ENCODE data around the gene TNS3.
"Not testable (repeated sequence)": the region's sequence is repeated elsewhere in the genome, so short reads cannot be mapped to it uniquely, and the experiment has no call there.

Gene TNS3

GRCh38 chr7:47561715-47562446 lies 20.0 kb downstream of the TNS3 start:
- DNase-seq (ENCODE audit: low read depth), result no peak

GRCh38 chr7:47559306-47560220 lies 22.3 kb downstream of the TNS3 start:
- DNase-seq (ENCODE audit: low read depth), result no peak

- peak; percentile 82 for DNase-seq (ENCODE audit: low read depth)
Measured at GRCh38 chr7:47557694-47558670, 23.9 kb downstream of the TNS3 start.

DNA sequence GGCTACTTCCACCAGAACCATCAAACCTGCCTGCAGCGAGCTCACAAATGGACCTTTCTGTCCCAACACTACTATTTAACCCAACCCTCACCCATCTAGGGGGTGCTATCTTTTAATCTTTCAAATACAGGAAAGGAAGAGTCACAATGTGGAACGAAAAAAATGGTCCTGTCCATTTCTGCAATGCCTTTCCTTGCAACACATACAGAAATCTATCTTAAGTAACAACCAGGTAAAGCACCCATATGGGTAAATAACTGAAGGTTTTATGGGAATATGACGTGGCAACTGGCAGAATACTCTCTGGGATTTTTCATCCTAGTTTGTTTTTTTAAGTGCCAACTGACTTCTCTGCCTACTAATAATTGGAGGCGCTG lies 24.6 kb downstream of the TNS3 start:
- DNase-seq (ENCODE audit: low read depth), result no peak

- no peak for DNase-seq (ENCODE audit: low read depth)
Measured at GRCh38 chr7:47556511-47557180, 25.3 kb downstream of the TNS3 start.

DNA sequence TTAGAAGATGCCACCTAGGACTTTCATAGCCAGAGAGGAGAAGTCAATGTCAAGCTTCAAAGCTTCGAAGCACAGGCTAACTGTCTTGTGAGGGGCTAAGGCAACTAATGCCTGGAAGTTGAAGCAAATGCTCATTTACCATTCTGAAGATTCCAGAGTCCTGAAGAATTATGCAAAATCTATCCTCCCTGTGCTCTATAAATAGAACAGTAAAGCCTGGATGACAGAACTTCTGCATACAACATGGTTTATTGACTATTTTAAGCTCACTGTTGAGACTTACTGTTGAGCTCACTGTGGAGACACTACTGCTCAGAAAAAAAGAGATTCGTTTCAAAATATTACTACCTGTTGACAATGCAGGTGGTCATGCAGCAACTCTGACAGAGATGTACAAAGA lies 28.6 kb downstream of the TNS3 start:
- no peak for DNase-seq (ENCODE audit: low read depth)

DNA sequence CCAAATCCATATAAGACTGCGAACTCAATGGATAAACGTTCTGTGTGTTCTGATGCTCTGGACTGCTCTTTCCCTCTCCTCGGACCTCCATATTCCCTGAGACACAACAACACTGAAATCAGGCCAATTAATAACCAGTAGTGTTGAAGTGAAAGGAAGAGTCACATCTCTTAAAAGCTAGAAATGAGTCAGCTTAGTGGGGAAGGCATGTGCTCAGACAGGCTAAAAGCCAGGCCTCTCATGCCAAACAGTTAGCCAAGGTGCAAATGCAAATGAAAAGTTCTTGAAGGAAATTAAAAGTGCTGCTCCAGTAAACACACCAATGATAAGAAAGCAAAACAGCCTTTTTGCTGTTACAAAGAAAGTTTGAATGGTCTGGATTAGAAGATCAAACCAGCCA lies 29.3 kb downstream of the TNS3 start:
- DNase-seq (ENCODE audit: low read depth), result no peak

DNA sequence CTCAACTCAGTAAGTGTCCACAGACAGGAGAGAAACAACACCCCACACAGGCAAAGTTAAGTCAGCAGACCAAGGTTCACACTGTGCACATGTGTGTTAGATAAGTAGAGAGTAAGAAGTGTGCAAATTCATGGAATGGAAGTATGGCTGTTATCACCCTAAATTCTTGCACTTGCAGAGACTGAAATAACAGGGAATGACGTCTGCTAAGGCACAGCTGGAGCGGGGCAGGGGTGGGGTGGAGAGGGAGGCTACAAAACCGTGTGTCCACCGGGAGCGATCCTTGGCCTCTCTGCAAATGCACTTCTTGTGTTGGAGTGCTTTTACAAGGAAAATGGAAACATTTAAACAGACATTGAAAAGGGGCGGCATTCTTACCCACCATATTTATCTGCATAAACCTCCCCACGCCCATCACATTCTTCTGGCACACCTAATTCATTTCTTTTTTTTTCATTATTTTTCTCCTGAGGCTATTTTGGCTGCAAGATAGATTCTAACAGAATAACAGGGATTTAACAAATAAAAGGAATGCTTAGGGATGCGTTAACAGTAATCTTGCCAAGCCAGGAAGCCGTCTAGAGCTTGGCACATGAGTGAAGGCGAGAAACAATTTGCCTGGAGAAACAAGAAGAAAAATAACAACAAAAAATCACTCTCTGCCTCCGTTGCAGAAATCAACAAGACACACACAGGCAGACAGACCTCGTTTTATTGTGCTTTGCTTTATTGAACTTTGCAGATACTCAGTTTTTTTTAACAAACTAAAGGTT lies 30.1 kb downstream of the TNS3 start:
- DNase-seq (ENCODE audit: low read depth), result no peak

- DNase-seq (ENCODE audit: low read depth), result no peak
Measured at GRCh38 chr7:47550788-47551470, 31.0 kb downstream of the TNS3 start.

DNA sequence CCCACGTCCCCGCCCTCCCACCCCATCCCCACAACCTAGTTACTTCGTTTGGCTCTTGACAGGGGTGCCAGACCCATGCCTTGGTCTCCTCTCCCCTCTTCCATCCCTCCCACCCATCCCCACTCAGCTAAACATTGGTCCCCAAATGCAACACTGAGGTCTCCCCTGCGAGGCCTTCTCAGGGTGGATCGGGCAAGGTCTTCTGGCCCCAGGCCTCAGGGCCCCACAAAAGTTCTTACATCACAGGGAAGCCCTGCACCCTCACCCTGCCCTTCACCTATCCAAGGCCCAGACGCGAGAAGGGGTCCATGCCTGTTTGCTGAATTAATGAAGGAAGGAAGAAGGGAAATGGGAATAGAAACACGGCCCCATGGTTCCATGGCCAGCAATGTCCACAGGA lies 32.0 kb downstream of the TNS3 start:
- DNase-seq (ENCODE audit: low read depth), result no peak

DNA sequence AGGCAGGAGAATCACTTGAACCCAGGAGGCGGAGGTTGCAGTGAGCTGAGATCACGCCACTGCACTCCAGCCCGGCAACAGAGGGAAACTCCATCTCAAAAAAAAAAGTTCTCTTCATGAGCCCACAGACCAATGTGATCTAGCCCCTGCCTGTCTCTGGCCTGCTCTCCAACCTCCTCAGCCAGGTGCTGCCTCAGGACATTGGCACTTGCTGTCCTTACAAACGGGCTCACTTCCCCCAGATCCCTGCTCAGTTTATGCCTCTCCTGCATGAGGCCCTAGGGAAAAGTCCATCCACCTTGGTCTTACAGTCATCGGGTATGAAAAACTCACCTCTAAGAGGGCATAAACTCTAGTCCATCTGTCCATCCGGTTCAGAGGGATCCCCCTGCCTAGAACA lies 32.5 kb downstream of the TNS3 start:
- no peak for DNase-seq (ENCODE audit: low read depth)

DNA sequence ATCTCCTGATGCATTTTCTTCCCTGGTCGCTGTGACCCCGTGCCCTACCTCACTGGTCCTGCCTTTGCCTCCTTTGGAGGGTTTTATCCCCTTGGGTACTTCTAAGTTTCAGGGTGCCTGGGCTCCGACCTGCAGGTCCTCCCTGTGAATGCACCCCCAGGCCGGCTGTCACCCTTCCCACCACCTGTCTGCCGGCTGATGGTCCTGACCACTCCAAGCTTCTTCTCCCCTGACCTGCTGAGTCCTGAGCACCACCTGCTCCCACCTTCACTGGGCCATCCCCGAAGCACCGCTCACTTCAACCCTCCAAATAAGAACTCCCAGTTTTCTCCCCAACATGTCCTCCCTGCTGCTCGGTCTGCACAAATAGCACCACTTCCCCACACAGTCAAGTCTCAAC lies 33.4 kb downstream of the TNS3 start:
- DNase-seq (ENCODE audit: low read depth), result no peak

GRCh38 chr7:47546733-47547494 lies 35.0 kb downstream of the TNS3 start:
- DNase-seq (ENCODE audit: low read depth), result no peak

DNA sequence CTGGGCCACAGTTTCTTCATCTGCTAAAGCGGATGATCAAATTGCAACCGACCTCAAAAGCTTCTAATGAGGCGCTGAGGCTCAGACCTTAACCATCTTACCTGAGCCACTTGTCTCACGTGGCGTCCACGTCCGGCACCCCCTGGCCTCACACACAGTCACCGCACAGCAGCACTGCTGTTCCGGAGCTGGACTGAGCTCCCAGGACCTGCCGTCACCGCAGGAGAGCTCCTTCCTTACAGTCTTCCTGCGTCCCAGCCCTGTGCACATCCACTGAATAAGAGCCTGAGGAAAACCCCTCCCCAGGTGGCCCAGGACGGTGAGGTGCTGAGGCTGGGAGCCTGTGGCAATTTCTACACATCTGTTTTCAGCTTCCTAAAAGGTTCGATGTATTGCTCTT lies 35.7 kb downstream of the TNS3 start:
- DNase-seq (ENCODE audit: low read depth), result no peak

DNA sequence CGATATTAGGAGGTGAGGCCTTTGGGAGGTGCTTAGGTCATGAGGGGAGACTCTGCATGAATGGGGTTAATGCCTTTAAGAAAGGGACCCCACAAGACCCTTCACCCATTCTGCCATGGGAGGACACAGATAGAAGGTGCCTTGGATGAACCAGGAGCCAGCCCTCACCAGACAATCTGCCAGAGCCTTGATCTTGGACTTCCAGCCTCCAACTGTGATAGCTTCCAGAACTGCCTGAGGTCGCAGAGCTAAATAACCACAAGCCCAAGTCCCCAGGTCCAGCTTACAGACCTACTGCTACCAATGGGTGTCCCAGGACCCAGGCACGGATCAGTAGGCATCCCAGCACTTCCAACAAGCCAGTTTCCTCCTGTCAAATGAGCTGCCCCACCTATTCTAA lies 37.5 kb downstream of the TNS3 start:
- DNase-seq (ENCODE audit: low read depth), result no peak

GRCh38 chr7:47543714-47544113 lies 38.2 kb downstream of the TNS3 start:
- DNase-seq (ENCODE audit: low read depth), result no peak

- DNase-seq (ENCODE audit: low read depth), result no peak
Measured at GRCh38 chr7:47543056-47543455, 38.9 kb downstream of the TNS3 start.

DNA sequence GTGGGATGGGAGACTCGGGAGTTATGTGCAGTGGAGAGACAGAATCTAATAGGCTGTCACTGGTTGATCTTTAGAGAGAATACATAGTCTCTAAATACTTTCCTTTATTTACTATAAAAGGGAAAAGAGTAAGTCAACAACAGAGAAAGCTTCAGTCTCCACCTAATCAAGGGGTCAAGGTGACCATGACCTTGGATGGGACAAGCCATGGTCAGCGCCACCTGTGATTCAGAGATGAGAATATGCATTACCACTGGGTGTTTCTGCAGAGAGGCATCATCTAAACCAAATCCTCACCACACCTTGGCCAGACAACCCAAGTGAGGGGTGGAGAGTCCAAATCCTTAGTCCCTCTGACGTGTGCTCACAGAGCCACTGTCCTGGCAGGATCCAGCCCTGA lies 39.9 kb downstream of the TNS3 start:
- no peak for DNase-seq (ENCODE audit: low read depth)

DNA sequence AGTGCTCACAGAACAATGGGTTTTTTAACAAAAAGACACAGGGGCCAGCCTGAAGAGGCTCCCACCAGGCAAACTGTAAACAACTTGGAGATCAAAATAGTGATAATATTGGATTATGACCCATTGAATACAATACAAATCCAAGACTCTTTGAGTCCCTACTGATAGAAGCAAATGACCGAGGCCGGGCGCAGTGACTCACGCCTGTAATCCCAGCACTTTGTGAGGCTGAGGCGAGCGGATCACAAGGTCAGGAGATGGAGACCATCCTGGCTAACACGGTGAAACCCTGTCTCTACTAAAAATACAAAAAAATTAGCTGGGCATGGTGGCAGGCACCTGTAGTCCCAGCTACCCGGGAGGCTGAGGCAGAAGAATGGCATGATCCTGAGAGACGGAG lies 40.4 kb downstream of the TNS3 start:
- DNase-seq (ENCODE audit: low read depth), result not testable (repeated sequence)

Measured in GM04504 (cell line).